ENCODE measurements around the gene SLC25A23.

DNA sequence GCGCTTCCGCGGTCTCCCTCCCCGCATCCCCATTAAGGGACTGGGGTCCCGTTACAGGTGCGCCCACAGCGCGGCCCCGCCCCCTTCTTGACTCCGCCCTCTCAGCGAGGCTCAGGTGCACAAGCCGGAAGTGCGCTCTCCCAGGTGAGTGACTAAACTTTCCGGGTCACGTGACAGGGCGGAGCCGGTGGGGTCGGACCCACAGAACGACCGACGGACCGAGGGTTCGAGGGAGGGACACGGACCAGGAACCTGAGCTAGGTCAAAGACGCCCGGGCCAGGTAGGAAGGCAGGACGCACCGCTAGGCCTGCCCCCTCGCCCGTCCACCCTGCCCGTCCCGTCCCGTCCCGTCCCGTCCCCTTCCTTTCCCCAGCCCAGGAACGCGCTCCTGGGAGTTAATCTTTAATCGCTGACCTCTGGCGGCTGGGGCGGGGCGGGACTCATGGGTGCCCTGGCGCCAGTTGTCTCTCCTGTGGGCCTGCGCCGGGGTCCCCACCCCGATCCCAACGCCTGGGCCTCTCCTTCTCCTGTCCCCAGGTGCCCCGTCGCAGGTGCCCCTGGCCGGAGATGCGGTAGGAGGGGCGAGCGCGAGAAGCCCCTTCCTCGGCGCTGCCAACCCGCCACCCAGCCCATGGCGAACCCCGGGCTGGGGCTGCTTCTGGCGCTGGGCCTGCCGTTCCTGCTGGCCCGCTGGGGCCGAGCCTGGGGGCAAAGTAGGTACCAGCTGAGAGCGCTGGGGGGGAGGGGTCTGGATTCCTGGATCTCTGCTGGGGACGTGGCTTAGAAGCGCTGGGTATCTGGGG, 4.7 kb upstream of the SLC25A23 start, which contains the start of gene CRB3:
- TF ChIP-seq, protein P1, sequence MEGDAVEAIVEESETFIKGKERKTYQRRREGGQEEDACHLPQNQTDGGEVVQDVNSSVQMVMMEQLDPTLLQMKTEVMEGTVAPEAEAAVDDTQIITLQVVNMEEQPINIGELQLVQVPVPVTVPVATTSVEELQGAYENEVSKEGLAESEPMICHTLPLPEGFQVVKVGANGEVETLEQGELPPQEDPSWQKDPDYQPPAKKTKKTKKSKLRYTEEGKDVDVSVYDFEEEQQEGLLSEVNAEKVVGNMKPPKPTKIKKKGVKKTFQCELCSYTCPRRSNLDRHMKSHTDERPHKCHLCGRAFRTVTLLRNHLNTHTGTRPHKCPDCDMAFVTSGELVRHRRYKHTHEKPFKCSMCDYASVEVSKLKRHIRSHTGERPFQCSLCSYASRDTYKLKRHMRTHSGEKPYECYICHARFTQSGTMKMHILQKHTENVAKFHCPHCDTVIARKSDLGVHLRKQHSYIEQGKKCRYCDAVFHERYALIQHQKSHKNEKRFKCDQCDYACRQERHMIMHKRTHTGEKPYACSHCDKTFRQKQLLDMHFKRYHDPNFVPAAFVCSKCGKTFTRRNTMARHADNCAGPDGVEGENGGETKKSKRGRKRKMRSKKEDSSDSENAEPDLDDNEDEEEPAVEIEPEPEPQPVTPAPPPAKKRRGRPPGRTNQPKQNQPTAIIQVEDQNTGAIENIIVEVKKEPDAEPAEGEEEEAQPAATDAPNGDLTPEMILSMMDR (IDR thresholded peaks at IDR 0.05), result no peak
- TF ChIP-seq POLR2A (IDR thresholded peaks at IDR 0.05), result no peak
